Kidney (tissue), 14 donors: Measurements from ENCODE around the gene TDRKH. TPM values are rescaled to one million over a fixed set of nuclear protein-coding genes. Genes with fewer than 3 reads are reported as not detected.

Experiments
- DNase-seq, 5 donors: peaks; one replicate each; pipeline ENCODE4 v3.0.0-alpha.2; 2013 to 2020
- FAIRE-seq: peaks from 2 replicates; lab custom pipeline; 2012; peaks lifted over from hg19 to GRCh38; lab: Jason Lieb, UNC
- H3K27ac ChIP-seq, 2 donors: one replicate each; pipeline ENCODE4 v1.7.0; 2013; ENCODE audit warnings: low read depth in 2 of 2, low read length in 2 of 2, inconsistent platforms in 1 of 2
- H3K27me3 ChIP-seq: one replicate; pipeline ENCODE4 v1.7.1; 2013; ENCODE audit warnings: low read length, inconsistent platforms; ENCODE audit not compliant: control insufficient read depth, insufficient read depth
- H3K36me3 ChIP-seq, 3 donors: one replicate each; pipeline versions ENCODE4 v1.7.0 to v1.7.1; 2013; ENCODE audit warnings: low read length in 3 of 3, control low read depth in 1 of 3, inconsistent platforms in 1 of 3; ENCODE audit not compliant: insufficient read depth in 3 of 3, control insufficient read depth in 2 of 3
- H3K4me1 ChIP-seq, 3 donors: one replicate each; pipeline versions ENCODE4 v1.7.0 to v1.7.1; 2013; ENCODE audit warnings: low read length in 3 of 3, inconsistent platforms in 1 of 3, low read depth in 1 of 3; ENCODE audit not compliant: control insufficient read depth in 2 of 3, insufficient read depth in 2 of 3
- H3K4me3 ChIP-seq, 3 donors: one replicate each; pipeline versions ENCODE4 v1.7.0 to v1.8.1; 2013; ENCODE audit warnings: low read length in 3 of 3, control low read depth in 1 of 3, inconsistent platforms in 1 of 3
- H3K9ac ChIP-seq, 3 donors: one replicate each; pipeline versions ENCODE4 v1.7.0 to v1.7.1; 2013; ENCODE audit warnings: low read length in 3 of 3, control low read depth in 1 of 3, inconsistent platforms in 1 of 3
- H3K9me3 ChIP-seq, 3 donors: one replicate each; pipeline versions ENCODE4 v1.7.0 to v1.7.1; 2013; ENCODE audit warnings: low read length in 3 of 3, control low read depth in 1 of 3, inconsistent platforms in 1 of 3; ENCODE audit not compliant: control insufficient read depth in 2 of 3, insufficient read depth in 1 of 3
- intact Hi-C: fragments of 100-400 bp; cut with DNase I; formaldehyde crosslinking; loops from one replicate; pipeline ENCODE4 v1.11.1; 2022
- polyA plus RNA-seq: library from polyadenylated mRNA; stranded (reverse); fragments of 350-450 nt; fragmentation: Illumina TruSeq; extraction: RNeasy Lipid Tissue Mini Kit (QIAGEN cat#74804); gene quantifications from one replicate; pipeline ENCODE4 v1.2.3, GENCODE V29; 2014; ENCODE audit warnings: low read depth, low replicate concordance; ENCODE audit not compliant: insufficient read depth
- total RNA-seq: library from RNA; stranded (reverse); fragmentation: NEBNext Ultra II Directional; extraction: Animal tissue kit (Norgen Biotek cat#: 25700); gene quantifications from one replicate; pipeline ENCODE4 v1.2.1, GENCODE V29; 2021
- TF ChIP-seq, protein P1 (sequence below): IDR thresholded peaks from 3 replicates; pipeline ENCODE4 v1.5.1; 2012; ENCODE audit warnings: mild to moderate bottlenecking, moderate library complexity, borderline replicate concordance; ENCODE audit not compliant: insufficient read depth; ENCODE audit errors: extremely low read depth
- donor health status: control.
- donor health status: control.
- donor health status: control.
- donor health status: control.
- donor health status: control.
- donor health status: DM: yes; HTN: yes; CAD: no.
- donor health status: Normal renal cell carcinoma (clear cell type).

The TDRKH gene
- total and polyA plus RNA-seq, 2 donors from 2014 or later: 5.3 to 13.5 TPM

DNA sequence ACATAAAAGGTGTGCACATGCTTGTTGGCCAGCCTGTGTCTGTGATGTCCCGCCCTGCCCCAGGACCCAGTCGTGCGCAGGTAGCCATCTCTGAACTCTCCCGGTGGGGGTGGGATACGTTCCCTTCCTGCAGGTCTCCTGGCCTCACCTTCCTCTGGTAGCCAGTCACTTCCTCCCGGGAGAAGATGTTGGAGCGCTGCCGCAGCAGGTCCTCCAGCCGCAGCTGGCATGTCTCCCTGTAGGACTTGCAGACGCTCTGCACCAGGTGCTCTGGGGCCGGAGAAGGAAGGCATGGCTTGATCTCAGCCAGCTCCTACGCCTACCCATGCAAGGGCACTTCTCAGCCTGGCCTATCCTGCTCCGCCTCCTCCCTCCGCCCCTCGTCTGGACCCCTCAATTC lies 24.1 kb upstream of the TDRKH start:
- Histone ChIP-seq H3K4me3 (no peak overlapping the region), H3K27ac (no peak overlapping the region), H3K9ac (no peak overlapping the region), H3K4me1 (peaks cover 0 to under 1% (median 0%) of the 10 kb centered on the region in 3 donors), H3K9me3 (no peaks in the 10 kb centered on the region), H3K27me3 (no peaks in the 10 kb centered on the region), H3K36me3 (peaks cover 0 to 49% (median 9%) of the 10 kb centered on the region in 3 donors)
- no peak for DNase-seq
- no peak for FAIRE-seq
- intact Hi-C loops: no loop called here
- TF ChIP-seq, protein P1, sequence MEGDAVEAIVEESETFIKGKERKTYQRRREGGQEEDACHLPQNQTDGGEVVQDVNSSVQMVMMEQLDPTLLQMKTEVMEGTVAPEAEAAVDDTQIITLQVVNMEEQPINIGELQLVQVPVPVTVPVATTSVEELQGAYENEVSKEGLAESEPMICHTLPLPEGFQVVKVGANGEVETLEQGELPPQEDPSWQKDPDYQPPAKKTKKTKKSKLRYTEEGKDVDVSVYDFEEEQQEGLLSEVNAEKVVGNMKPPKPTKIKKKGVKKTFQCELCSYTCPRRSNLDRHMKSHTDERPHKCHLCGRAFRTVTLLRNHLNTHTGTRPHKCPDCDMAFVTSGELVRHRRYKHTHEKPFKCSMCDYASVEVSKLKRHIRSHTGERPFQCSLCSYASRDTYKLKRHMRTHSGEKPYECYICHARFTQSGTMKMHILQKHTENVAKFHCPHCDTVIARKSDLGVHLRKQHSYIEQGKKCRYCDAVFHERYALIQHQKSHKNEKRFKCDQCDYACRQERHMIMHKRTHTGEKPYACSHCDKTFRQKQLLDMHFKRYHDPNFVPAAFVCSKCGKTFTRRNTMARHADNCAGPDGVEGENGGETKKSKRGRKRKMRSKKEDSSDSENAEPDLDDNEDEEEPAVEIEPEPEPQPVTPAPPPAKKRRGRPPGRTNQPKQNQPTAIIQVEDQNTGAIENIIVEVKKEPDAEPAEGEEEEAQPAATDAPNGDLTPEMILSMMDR: no peak

DNA sequence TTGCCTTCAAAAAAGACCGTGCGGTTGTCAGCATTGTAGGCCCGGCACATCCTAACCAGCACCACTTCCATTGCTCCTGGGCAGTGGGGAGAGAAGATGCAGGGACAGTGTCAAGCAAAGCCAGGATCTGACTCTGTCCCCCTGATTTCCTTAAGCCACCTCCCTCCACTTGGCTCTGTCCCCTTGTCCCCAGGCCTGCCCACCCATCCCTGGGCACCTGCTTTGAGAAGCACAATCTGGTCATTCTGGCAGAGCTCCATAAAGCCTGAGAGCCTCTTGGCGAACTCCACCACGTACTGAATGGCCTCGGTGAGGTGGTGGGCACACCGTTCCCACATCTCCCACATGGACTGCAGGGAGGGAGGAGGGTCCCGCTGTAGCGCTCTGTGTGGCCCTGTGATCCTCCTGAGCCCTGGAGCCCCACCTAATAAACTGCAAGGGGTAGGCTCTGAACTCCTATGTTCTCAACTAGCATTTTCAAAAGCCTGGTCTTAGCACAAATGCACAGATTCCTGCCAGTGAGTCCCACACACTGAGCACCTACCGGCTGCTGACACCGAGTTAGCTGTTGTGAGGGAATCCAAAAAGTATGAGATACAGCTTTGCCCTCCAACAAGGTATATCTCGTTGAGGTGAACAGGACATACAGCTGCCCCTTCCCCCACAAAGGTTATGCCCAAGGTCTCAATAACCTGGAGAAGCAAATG lies 23.1 kb upstream of the TDRKH start:
- Histone ChIP-seq H3K36me3 (peaks cover 0 to 47% (median 9%) of the 10 kb centered on the region in 3 donors), H3K27me3 (no peaks in the 10 kb centered on the region), H3K4me1 (no peaks in the 10 kb centered on the region), H3K27ac (no peak overlapping the region), H3K9ac (no peak overlapping the region), H3K4me3 (no peak overlapping the region), H3K9me3 (no peaks in the 10 kb centered on the region)
- intact Hi-C loops: no loop called here
- TF ChIP-seq, protein P1: no peak
- no peak for FAIRE-seq
- DNase-seq: no peak

DNA sequence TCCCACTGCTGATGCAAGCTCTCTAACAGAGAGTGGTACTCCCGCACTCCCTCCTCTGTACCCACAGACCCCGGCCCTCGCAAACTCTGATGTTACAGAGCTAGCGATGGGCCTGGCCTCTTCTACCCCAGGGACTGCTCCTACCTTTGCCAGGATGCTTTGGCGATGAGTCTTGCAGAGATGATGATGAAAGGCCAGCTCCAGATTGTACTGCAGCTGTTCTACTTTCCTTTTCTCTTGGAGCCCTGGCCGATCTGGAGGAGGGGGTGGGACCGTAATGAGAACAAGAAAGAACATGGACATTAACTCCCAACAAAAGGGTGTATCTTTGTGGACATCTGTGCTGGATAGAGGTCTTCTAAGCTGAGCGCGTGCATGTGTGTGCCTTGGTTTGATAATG lies 20.9 kb upstream of the TDRKH start:
- no peak overlapping the region for H3K9ac ChIP-seq
- H3K36me3 ChIP-seq: peaks cover 0 to 52% (median 9%) of the 10 kb centered on the region in 3 donors
- DNase-seq (no peak), FAIRE-seq (no peak)
- intact Hi-C loops: no loop called here
- no peaks in the 10 kb centered on the region for H3K27me3 ChIP-seq
- H3K4me3 ChIP-seq: no peak overlapping the region
- TF ChIP-seq, protein P1: no peak
- no peaks in the 10 kb centered on the region for H3K9me3 ChIP-seq
- H3K4me1 ChIP-seq: no peaks in the 10 kb centered on the region
- no peak overlapping the region for H3K27ac ChIP-seq
